GM06990 (cell line): ENCODE data around the gene CYP2R1.

Experiments
- DNase-seq: peaks from one replicate; pipeline ENCODE4 v3.0.0-alpha.2; 2011; ENCODE audit not compliant: insufficient read length; ENCODE audit errors: extremely low read depth
- H3K27me3 ChIP-seq: replicated peaks from 2 replicates; pipeline ENCODE4 v1.6.0; 2011; ENCODE audit warnings: low read length; ENCODE audit not compliant: control insufficient read depth, insufficient read depth
- H3K36me3 ChIP-seq: 2 replicates; pipeline ENCODE4 v1.5.1; 2011; ENCODE audit warnings: low read length; ENCODE audit not compliant: control insufficient read depth, insufficient read depth
- H3K4me3 ChIP-seq: replicated peaks from 2 replicates; pipeline ENCODE4 v1.5.1; 2011; ENCODE audit warnings: low read depth, mild to moderate bottlenecking, control low read depth, low read length
- CTCF ChIP-seq: IDR thresholded peaks from 2 replicates; pipeline ENCODE4 v1.5.1; 2011; ENCODE audit warnings: low read length, control low read depth, mild to moderate bottlenecking, inconsistent platforms; ENCODE audit not compliant: insufficient read depth, poor library complexity, severe bottlenecking

Gene CYP2R1

GRCh38 chr11:14927146-14927545 is 35.1 kb upstream of the CYP2R1 start:
- H3K27me3 ChIP-seq: no peaks in the 10 kb centered on the region
- no peak for DNase-seq
- no peaks in the 10 kb centered on the region for H3K36me3 ChIP-seq
- H3K4me3 ChIP-seq: no peak overlapping the region
- TF ChIP-seq CTCF: no peak

- DNase-seq: no peak
- TF ChIP-seq CTCF: no peak
- H3K36me3 ChIP-seq: no peaks in the 10 kb centered on the region
- no peaks in the 10 kb centered on the region for H3K27me3 ChIP-seq
- H3K4me3 ChIP-seq: no peak overlapping the region
Observed at GRCh38 chr11:14924318-14924717, 32.3 kb upstream of the CYP2R1 start.

- no peak overlapping the region for H3K4me3 ChIP-seq
- no peaks in the 10 kb centered on the region for H3K36me3 ChIP-seq
- H3K27me3 ChIP-seq: no peaks in the 10 kb centered on the region
- TF ChIP-seq CTCF: no peak
- DNase-seq: no peak
Observed at GRCh38 chr11:14916403-14916802, 24.4 kb upstream of the CYP2R1 start.

GRCh38 chr11:14914536-14914935 is 22.5 kb upstream of the CYP2R1 start:
- H3K36me3 ChIP-seq: no peaks in the 10 kb centered on the region
- no peaks in the 10 kb centered on the region for H3K27me3 ChIP-seq
- TF ChIP-seq CTCF: no peak
- no peak overlapping the region for H3K4me3 ChIP-seq
- DNase-seq: no peak

- no peaks in the 10 kb centered on the region for H3K36me3 ChIP-seq
- no peak overlapping the region for H3K4me3 ChIP-seq
- peak; percentile 72 for TF ChIP-seq CTCF
- no peak for DNase-seq
- no peaks in the 10 kb centered on the region for H3K27me3 ChIP-seq
Observed at GRCh38 chr11:14908214-14908880, 16.3 kb upstream of the CYP2R1 start.
